Measurements from ENCODE around the gene RAB3A.
"Not testable (repeated sequence)": the region's sequence is repeated elsewhere in the genome, so short reads cannot be mapped to it uniquely, and the experiment has no call there.

Gene RAB3A

GRCh38 chr19:18161636-18162002 lies 42.2 kb downstream of the RAB3A start:
- no peak overlapping the region for H3K4me3 ChIP-seq (ENCODE audit: low read depth, low read length)
- DNase-seq (ENCODE audit: low read depth), result no peak
- TF ChIP-seq MAX (IDR thresholded peaks at IDR 0.05; ENCODE audit: low read depth, low read length) (no peak), CTCF (IDR thresholded peaks at IDR 0.05; ENCODE audit: low read depth, low read length) (no peak), POLR2A (IDR thresholded peaks at IDR 0.05; ENCODE audit: extremely low read depth, insufficient read length) (no peak), MYC (IDR thresholded peaks at IDR 0.05; ENCODE audit: low read depth, low read length) (no peak)

GRCh38 chr19:18160971-18161635 lies 42.7 kb downstream of the RAB3A start:
- no peak overlapping the region for H3K4me3 ChIP-seq (ENCODE audit: low read depth, low read length)
- peak; percentile 45; the same call in 1 of the 2 replicates for TF ChIP-seq MAX (IDR thresholded peaks at IDR 0.05; ENCODE audit: low read depth, low read length)
- TF ChIP-seq CTCF (IDR thresholded peaks at IDR 0.05; ENCODE audit: low read depth, low read length), result no peak
- peak; percentile 65 for TF ChIP-seq MYC (IDR thresholded peaks at IDR 0.05; ENCODE audit: low read depth, low read length)
- TF ChIP-seq POLR2A (IDR thresholded peaks at IDR 0.05; ENCODE audit: extremely low read depth, insufficient read length), result peak; percentile 48
- DNase-seq (ENCODE audit: low read depth), result peak; percentile 69

- H3K4me3 ChIP-seq (ENCODE audit: low read depth, low read length), result no peak overlapping the region
- no peak for DNase-seq (ENCODE audit: low read depth)
- TF ChIP-seq MAX (IDR thresholded peaks at IDR 0.05; ENCODE audit: low read depth, low read length) (no peak), MYC (IDR thresholded peaks at IDR 0.05; ENCODE audit: low read depth, low read length) (no peak), POLR2A (IDR thresholded peaks at IDR 0.05; ENCODE audit: extremely low read depth, insufficient read length) (no peak), CTCF (IDR thresholded peaks at IDR 0.05; ENCODE audit: low read depth, low read length) (no peak)
Observed at GRCh38 chr19:18160493-18160970, 43.3 kb downstream of the RAB3A start.

GRCh38 chr19:18159810-18160209 lies 44.0 kb downstream of the RAB3A start:
- DNase-seq (ENCODE audit: low read depth), result no peak
- TF ChIP-seq CTCF (IDR thresholded peaks at IDR 0.05; ENCODE audit: low read depth, low read length) (no peak), MAX (IDR thresholded peaks at IDR 0.05; ENCODE audit: low read depth, low read length) (no peak), MYC (IDR thresholded peaks at IDR 0.05; ENCODE audit: low read depth, low read length) (no peak)
- no peak overlapping the region for H3K4me3 ChIP-seq (ENCODE audit: low read depth, low read length)

GRCh38 chr19:18159059-18159616 lies 44.7 kb downstream of the RAB3A start:
- not testable (repeated sequence) for DNase-seq (ENCODE audit: low read depth); H3K4me3 ChIP-seq (ENCODE audit: low read depth, low read length)

- no peak for DNase-seq (ENCODE audit: low read depth)
Observed at GRCh38 chr19:18158467-18158866, 45.4 kb downstream of the RAB3A start.

More at GRCh38 chr19:18158467-18158866, 45.4 kb downstream of the RAB3A start:
- no peak overlapping the region for H3K4me3 ChIP-seq (ENCODE audit: low read depth, low read length)
- TF ChIP-seq MAX (IDR thresholded peaks at IDR 0.05; ENCODE audit: low read depth, low read length) (no peak), POLR2A (IDR thresholded peaks at IDR 0.05; ENCODE audit: extremely low read depth, insufficient read length) (no peak), CTCF (IDR thresholded peaks at IDR 0.05; ENCODE audit: low read depth, low read length) (no peak), MYC (IDR thresholded peaks at IDR 0.05; ENCODE audit: low read depth, low read length) (no peak)

All from NB4 (cell line).